Loucy (cell line): Measurements from ENCODE around the gene PKNOX2.

Experiments
- H2AFZ ChIP-seq: fragments of 200-600 bp; sonication (generic); 2 replicates; pipeline ENCODE4 v1.6.0; 2016; ENCODE audit warnings: antibody characterized with exemption, mild to moderate bottlenecking, low read length, moderate library complexity
- H3F3A ChIP-seq: fragments of 200-600 bp; 2 replicates; pipeline ENCODE4 v1.6.0; 2016; ENCODE audit warnings: antibody characterized with exemption, low read depth, mild to moderate bottlenecking
- H3K27me3 ChIP-seq: fragments of 200-600 bp; sonication (generic); 2 replicates; pipeline ENCODE4 v1.6.1; 2014; ENCODE audit warnings: low read length, mild to moderate bottlenecking; ENCODE audit not compliant: insufficient read depth, poor library complexity, severe bottlenecking
- H3K36me3 ChIP-seq: fragments of 200-600 bp; sonication (generic); 2 replicates; pipeline ENCODE4 v1.6.1; 2016; ENCODE audit warnings: low read length; ENCODE audit not compliant: insufficient read depth
- H3K4me1 ChIP-seq: fragments of 200-600 bp; sonication (generic); 2 replicates; pipeline ENCODE4 v1.5.1; 2014; ENCODE audit warnings: low read length, mild to moderate bottlenecking; ENCODE audit not compliant: insufficient read depth, poor library complexity, severe bottlenecking
- H3K4me2 ChIP-seq: fragments of 200-600 bp; sonication (generic); 2 replicates; pipeline ENCODE4 v1.6.0; 2014; ENCODE audit warnings: antibody characterized with exemption, low read length, low read depth, mild to moderate bottlenecking; ENCODE audit not compliant: poor library complexity, severe bottlenecking
- H3K4me3 ChIP-seq: fragments of 200-600 bp; sonication (generic); 2 replicates; pipeline ENCODE4 v1.5.1; 2014; ENCODE audit warnings: low read length, mild to moderate bottlenecking, mixed read lengths; ENCODE audit not compliant: poor library complexity, severe bottlenecking
- H3K79me2 ChIP-seq: fragments of 200-600 bp; sonication (generic); 2 replicates; pipeline ENCODE4 v1.6.1; 2014; ENCODE audit warnings: low read length; ENCODE audit not compliant: insufficient read depth
- H3K9ac ChIP-seq: fragments of 200-600 bp; sonication (generic); 2 replicates; pipeline ENCODE4 v1.6.0; 2014; ENCODE audit warnings: mild to moderate bottlenecking, low read depth, low read length, moderate library complexity; ENCODE audit not compliant: poor library complexity, severe bottlenecking
- H3K9me2 ChIP-seq: fragments of 200-600 bp; sonication (generic); replicated peaks from 2 replicates; pipeline ENCODE4 v1.6.1; 2016; ENCODE audit warnings: low read depth, low read length, mixed read lengths
- H3K9me3 ChIP-seq: fragments of 200-600 bp; sonication (generic); 2 replicates; pipeline ENCODE4 v1.6.1; 2014; ENCODE audit warnings: mild to moderate bottlenecking, antibody characterized with exemption, low read length, low read depth; ENCODE audit not compliant: insufficient read depth
- H4K20me1 ChIP-seq: fragments of 200-600 bp; sonication (generic); 2 replicates; pipeline ENCODE4 v1.6.0; 2014; ENCODE audit warnings: antibody characterized with exemption, low read length, mild to moderate bottlenecking; ENCODE audit not compliant: insufficient read depth, poor library complexity, severe bottlenecking
- EZH2phosphoT487 ChIP-seq: fragments of 200-600 bp; IDR thresholded peaks from 2 replicates; pipeline ENCODE4 v1.6.1; 2018; ENCODE audit warnings: antibody characterized with exemption, mild to moderate bottlenecking, moderate library complexity, borderline replicate concordance
- TF ChIP-seq, protein P1 (sequence below): fragments of 200-600 bp; sonication (generic); conservative IDR thresholded peaks from 2 replicates; pipeline ENCODE4 v1.5.1; 2014; ENCODE audit warnings: mild to moderate bottlenecking, antibody characterized with exemption, low read length

PKNOX2 gene

GRCh38 chr11:125227151-125227550, 62.6 kb downstream of the PKNOX2 start:
- no peak overlapping the region for H3K4me3 ChIP-seq
- no peaks in the 10 kb centered on the region for H3K27me3 ChIP-seq
- no peaks in the 10 kb centered on the region for H3K79me2 ChIP-seq
- H3K4me2 ChIP-seq, result no peak overlapping the region
- no peak overlapping the region for H3K9ac ChIP-seq
- no peaks in the 10 kb centered on the region for H3K4me1 ChIP-seq
- H2AFZ ChIP-seq, result no peak overlapping the region
- H4K20me1 ChIP-seq, result no peaks in the 10 kb centered on the region
- H3K9me3 ChIP-seq, result no peaks in the 10 kb centered on the region
- no peak for TF ChIP-seq EZH2phosphoT487
- TF ChIP-seq, protein P1, sequence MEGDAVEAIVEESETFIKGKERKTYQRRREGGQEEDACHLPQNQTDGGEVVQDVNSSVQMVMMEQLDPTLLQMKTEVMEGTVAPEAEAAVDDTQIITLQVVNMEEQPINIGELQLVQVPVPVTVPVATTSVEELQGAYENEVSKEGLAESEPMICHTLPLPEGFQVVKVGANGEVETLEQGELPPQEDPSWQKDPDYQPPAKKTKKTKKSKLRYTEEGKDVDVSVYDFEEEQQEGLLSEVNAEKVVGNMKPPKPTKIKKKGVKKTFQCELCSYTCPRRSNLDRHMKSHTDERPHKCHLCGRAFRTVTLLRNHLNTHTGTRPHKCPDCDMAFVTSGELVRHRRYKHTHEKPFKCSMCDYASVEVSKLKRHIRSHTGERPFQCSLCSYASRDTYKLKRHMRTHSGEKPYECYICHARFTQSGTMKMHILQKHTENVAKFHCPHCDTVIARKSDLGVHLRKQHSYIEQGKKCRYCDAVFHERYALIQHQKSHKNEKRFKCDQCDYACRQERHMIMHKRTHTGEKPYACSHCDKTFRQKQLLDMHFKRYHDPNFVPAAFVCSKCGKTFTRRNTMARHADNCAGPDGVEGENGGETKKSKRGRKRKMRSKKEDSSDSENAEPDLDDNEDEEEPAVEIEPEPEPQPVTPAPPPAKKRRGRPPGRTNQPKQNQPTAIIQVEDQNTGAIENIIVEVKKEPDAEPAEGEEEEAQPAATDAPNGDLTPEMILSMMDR, result no peak
- no peaks in the 10 kb centered on the region for H3K9me2 ChIP-seq
- no peaks in the 10 kb centered on the region for H3K36me3 ChIP-seq
- no peaks in the 10 kb centered on the region for H3F3A ChIP-seq

GRCh38 chr11:125228445-125228844, 63.9 kb downstream of the PKNOX2 start:
- no peaks in the 10 kb centered on the region for H3F3A ChIP-seq
- H3K4me2 ChIP-seq, result no peak overlapping the region
- no peaks in the 10 kb centered on the region for H3K9me3 ChIP-seq
- no peaks in the 10 kb centered on the region for H3K79me2 ChIP-seq
- H3K4me1 ChIP-seq, result no peaks in the 10 kb centered on the region
- H3K9me2 ChIP-seq, result no peaks in the 10 kb centered on the region
- no peaks in the 10 kb centered on the region for H3K36me3 ChIP-seq
- H2AFZ ChIP-seq, result no peak overlapping the region
- H3K9ac ChIP-seq, result no peak overlapping the region
- H3K27me3 ChIP-seq, result no peaks in the 10 kb centered on the region
- H4K20me1 ChIP-seq, result no peaks in the 10 kb centered on the region
- no peak overlapping the region for H3K4me3 ChIP-seq
- no peak for TF ChIP-seq EZH2phosphoT487
- TF ChIP-seq, protein P1, result no peak

GRCh38 chr11:125228993-125229392, 64.4 kb downstream of the PKNOX2 start:
- H3K9me3 ChIP-seq, result no peaks in the 10 kb centered on the region
- H3K4me1 ChIP-seq, result no peaks in the 10 kb centered on the region
- TF ChIP-seq, protein P1, result no peak
- no peak for TF ChIP-seq EZH2phosphoT487
- no peaks in the 10 kb centered on the region for H3K36me3 ChIP-seq
- no peaks in the 10 kb centered on the region for H3K9me2 ChIP-seq
- no peak overlapping the region for H3K9ac ChIP-seq
- no peak overlapping the region for H3K4me2 ChIP-seq
- no peak overlapping the region for H2AFZ ChIP-seq
- H4K20me1 ChIP-seq, result no peaks in the 10 kb centered on the region
- H3K4me3 ChIP-seq, result no peak overlapping the region
- H3F3A ChIP-seq, result no peaks in the 10 kb centered on the region
- no peaks in the 10 kb centered on the region for H3K27me3 ChIP-seq
- no peaks in the 10 kb centered on the region for H3K79me2 ChIP-seq
